ENCODE results near the gene LPP. TPM values are rescaled to one million over a fixed set of nuclear protein-coding genes. Genes with fewer than 3 reads are reported as not detected.
A peak's percentile ranks its signal among the peaks of the same experiment; 100 is the strongest.

The LPP gene
- total and polyA plus RNA-seq, 2 of the 13 experiments (the other 11 are each of a cell fraction or from before 2014, with no cell fraction given): 19.2 to 29.9 TPM

DNA sequence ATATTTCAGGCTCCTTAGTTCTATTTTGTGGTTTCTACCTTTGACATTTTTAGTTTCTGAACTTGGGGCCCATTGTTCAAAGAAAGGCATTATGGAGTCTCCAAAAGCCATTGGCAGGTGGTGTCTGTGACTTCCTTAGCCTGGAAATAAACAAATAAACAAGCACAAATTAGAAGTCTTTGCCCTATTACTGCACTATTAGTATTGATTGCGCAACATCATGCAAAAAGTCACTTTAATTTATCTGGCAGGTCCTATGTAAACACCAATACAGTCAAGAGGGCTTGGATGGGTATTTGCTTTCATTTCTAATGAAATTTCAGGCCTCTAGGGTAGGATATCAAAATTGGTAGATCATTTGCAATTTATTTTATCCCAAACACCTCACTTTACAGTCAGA is 85.6 kb downstream of the LPP start:
- CTCF ChIA-PET (ENCODE audit: low intra/inter-chr PET ratio, low total read pairs): no interaction called here
- WGBS (ENCODE audit: low lambda C conversion rate): 83% methylated on average over 1 of the region's 1 CpG
- Histone ChIP-seq H3K36me3 (replicated peaks in 1 of 2; ENCODE audit: control insufficient read depth in 1 of 2, insufficient read depth in 2 of 2, low read length in 2 of 2) (peaks cover 2 to 6% of the 10 kb centered on the region in 2 experiments; a peak in 2 of 5 replicates), H3K79me2 (ENCODE audit: insufficient read depth, low read length) (peaks cover 33% of the 10 kb centered on the region), H3K27ac (ENCODE audit: extremely low read length, insufficient read depth, low read length) (no peak overlapping the region), H4K20me1 (ENCODE audit: insufficient read depth, low read length) (no peaks in the 10 kb centered on the region), H3K9me3 (ENCODE audit: low read length) (no peaks in the 10 kb centered on the region), H3K4me3 (replicated peaks in 1 of 3; ENCODE audit: insufficient read depth in 1 of 3, low read depth in 2 of 3, low read length in 3 of 3) (no peak overlapping the region), H3K9ac (ENCODE audit: insufficient read depth, low read depth, low read length) (no peak overlapping the region), H3K27me3 (ENCODE audit: control insufficient read depth in 1 of 2, insufficient read depth in 2 of 2, low read length in 2 of 2) (no peaks in the 10 kb centered on the region), H3K4me1 (ENCODE audit: insufficient read depth, low read length) (peaks cover 15% of the 10 kb centered on the region), H2AFZ (ENCODE audit: low read length) (no peak overlapping the region), H3K4me2 (ENCODE audit: low read depth, low read length) (no peak overlapping the region)
- no peak for FAIRE-seq
- POLR2A ChIA-PET: no interaction called here
- TF ChIP-seq CEBPB (IDR thresholded peaks at IDR 0.05; ENCODE audit: borderline replicate concordance, low read depth, low read length) (peak; percentile 96), CEBPG (CRISPR knock-in tag; IDR thresholded peaks at IDR 0.05) (peak; percentile 86), CREM (IDR thresholded peaks at IDR 0.05) (no peak), CREM (CRISPR knock-in tag; IDR thresholded peaks at IDR 0.05) (no peak), SALL1 (CRISPR knock-in tag; IDR thresholded peaks at IDR 0.05) (no peak)
- no peak for DNase-seq (ENCODE audit: low spot score)
- intact Hi-C loops (cut with micrococcal nuclease; ENCODE audit: unreplicated experiment): no loop called here
- ATAC-seq: no peak
- in situ Hi-C loops (cut with HindIII; ENCODE audit: extremely low pct_ligation_motif_present, low pct_unique_long_range_greater_than_20kb): no loop called here
- no TSS peak for BruUV-seq (replicated peaks)

DNA sequence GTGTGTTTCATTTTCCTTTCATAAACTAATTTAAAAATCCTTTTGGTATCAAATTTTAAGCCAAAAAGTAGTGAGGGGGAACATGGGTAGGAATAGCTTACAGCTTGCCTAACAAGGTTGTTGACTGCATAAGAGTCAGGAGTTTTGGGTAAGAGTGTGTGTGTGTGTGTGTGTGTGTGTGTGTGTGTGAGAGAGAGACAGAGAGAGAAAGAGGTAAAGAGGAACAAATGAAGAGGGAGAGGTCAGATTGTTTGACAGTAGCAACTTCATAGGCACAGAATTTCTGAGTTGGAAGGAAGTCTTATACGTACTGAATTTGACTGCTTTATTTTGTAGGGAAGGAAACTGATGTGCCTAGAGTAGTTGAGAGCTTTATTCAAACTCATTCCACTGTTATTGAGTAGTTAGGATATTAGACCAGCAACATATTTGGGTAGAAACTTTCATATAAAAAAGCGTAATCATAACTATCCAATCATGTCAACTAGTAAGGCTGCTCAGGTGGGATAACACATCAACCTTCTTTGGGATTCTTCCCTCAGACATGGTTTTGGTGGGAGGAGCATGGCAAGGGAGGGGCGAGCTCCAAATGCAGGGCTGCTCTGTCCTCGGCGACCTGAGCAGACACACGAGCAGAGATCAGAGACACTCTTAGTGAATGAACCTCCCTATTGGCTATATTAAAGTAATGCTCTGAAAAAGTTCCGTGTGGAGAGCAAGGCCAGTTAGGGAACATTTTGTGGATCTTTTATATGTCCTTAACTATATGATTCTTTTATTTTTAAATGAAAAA is 86.4 kb downstream of the LPP start:
- BruUV-seq (replicated peaks): no TSS peak
- ATAC-seq: no peak
- CTCF ChIA-PET (ENCODE audit: low intra/inter-chr PET ratio, low total read pairs): no interaction called here
- TF ChIP-seq MBD4 (IDR thresholded peaks at IDR 0.05; ENCODE audit: borderline replicate concordance, low read length): no peak
- no peak for TF ChIP-seq TEF (CRISPR knock-in tag; IDR thresholded peaks at IDR 0.05)
- no peak for TF ChIP-seq PATZ1 (CRISPR knock-in tag; IDR thresholded peaks at IDR 0.05)
- TF ChIP-seq, protein P1, sequence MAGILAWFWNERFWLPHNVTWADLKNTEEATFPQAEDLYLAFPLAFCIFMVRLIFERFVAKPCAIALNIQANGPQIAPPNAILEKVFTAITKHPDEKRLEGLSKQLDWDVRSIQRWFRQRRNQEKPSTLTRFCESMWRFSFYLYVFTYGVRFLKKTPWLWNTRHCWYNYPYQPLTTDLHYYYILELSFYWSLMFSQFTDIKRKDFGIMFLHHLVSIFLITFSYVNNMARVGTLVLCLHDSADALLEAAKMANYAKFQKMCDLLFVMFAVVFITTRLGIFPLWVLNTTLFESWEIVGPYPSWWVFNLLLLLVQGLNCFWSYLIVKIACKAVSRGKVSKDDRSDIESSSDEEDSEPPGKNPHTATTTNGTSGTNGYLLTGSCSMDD (CRISPR knock-in tag; IDR thresholded peaks at IDR 0.05): no peak
- TF ChIP-seq ZBTB1 (CRISPR knock-in tag; IDR thresholded peaks at IDR 0.05; ENCODE audit: borderline replicate concordance): no peak
- no peak for TF ChIP-seq CC2D1A (CRISPR knock-in tag; IDR thresholded peaks at IDR 0.05)
- no peak for TF ChIP-seq ZNF138 (CRISPR knock-in tag; IDR thresholded peaks at IDR 0.05; ENCODE audit: low read depth)
- no peak for TF ChIP-seq ZKSCAN1 (IDR thresholded peaks at IDR 0.05; ENCODE audit: low read length)
- TF ChIP-seq ZNF781 (CRISPR knock-in tag; IDR thresholded peaks at IDR 0.05; ENCODE audit: borderline replicate concordance, not compliant biosample characterization): no peak
- TF ChIP-seq ZNF556 (CRISPR knock-in tag; IDR thresholded peaks at IDR 0.05; ENCODE audit: borderline replicate concordance): no peak
- TF ChIP-seq FOXK2 (IDR thresholded peaks at IDR 0.05): no peak

More for the DNA sequence above, 86.4 kb downstream of the LPP start:
- in situ Hi-C loops (cut with HindIII; ENCODE audit: extremely low pct_ligation_motif_present, low pct_unique_long_range_greater_than_20kb) (no loop called here), intact Hi-C loops (cut with micrococcal nuclease; ENCODE audit: unreplicated experiment) (no loop called here)
- H3K27ac ChIP-seq (ENCODE audit: extremely low read length, insufficient read depth, low read length): no peak overlapping the region
- POLR2A ChIA-PET: no interaction called here
- H3K9me3 ChIP-seq (ENCODE audit: low read length): no peaks in the 10 kb centered on the region
- DNase-seq (ENCODE audit: low spot score): no peak
- H3K27me3 ChIP-seq (ENCODE audit: control insufficient read depth in 1 of 2, insufficient read depth in 2 of 2, low read length in 2 of 2): no peaks in the 10 kb centered on the region
- H3K36me3 ChIP-seq (replicated peaks in 1 of 2; ENCODE audit: control insufficient read depth in 1 of 2, insufficient read depth in 2 of 2, low read length in 2 of 2): peaks cover 2 to 6% of the 10 kb centered on the region in 2 experiments; a peak in 2 of 5 replicates
- no peak overlapping the region for H3K9ac ChIP-seq (ENCODE audit: insufficient read depth, low read depth, low read length)
- peaks cover 27% of the 10 kb centered on the region for H3K79me2 ChIP-seq (ENCODE audit: insufficient read depth, low read length)
- no peak overlapping the region for H3K4me3 ChIP-seq (replicated peaks in 1 of 3; ENCODE audit: insufficient read depth in 1 of 3, low read depth in 2 of 3, low read length in 3 of 3)
- WGBS (ENCODE audit: low lambda C conversion rate): 91% methylated on average over 7 of the region's 7 CpGs
- peaks cover 15% of the 10 kb centered on the region for H3K4me1 ChIP-seq (ENCODE audit: insufficient read depth, low read length)
- H3K4me2 ChIP-seq (ENCODE audit: low read depth, low read length): no peak overlapping the region
- no peak overlapping the region for H2AFZ ChIP-seq (ENCODE audit: low read length)
- no peak for FAIRE-seq
- H4K20me1 ChIP-seq (ENCODE audit: insufficient read depth, low read length): no peaks in the 10 kb centered on the region
